ENCODE results near the gene C11orf24. TPM values are rescaled to one million over a fixed set of nuclear protein-coding genes. Genes with fewer than 3 reads are reported as not detected.
A peak's percentile ranks its signal among the peaks of the same experiment; 100 is the strongest.

Gene C11orf24
- total and polyA plus RNA-seq, 9 donors = 14.7 to 47.3 (median 31.8) TPM

DNA sequence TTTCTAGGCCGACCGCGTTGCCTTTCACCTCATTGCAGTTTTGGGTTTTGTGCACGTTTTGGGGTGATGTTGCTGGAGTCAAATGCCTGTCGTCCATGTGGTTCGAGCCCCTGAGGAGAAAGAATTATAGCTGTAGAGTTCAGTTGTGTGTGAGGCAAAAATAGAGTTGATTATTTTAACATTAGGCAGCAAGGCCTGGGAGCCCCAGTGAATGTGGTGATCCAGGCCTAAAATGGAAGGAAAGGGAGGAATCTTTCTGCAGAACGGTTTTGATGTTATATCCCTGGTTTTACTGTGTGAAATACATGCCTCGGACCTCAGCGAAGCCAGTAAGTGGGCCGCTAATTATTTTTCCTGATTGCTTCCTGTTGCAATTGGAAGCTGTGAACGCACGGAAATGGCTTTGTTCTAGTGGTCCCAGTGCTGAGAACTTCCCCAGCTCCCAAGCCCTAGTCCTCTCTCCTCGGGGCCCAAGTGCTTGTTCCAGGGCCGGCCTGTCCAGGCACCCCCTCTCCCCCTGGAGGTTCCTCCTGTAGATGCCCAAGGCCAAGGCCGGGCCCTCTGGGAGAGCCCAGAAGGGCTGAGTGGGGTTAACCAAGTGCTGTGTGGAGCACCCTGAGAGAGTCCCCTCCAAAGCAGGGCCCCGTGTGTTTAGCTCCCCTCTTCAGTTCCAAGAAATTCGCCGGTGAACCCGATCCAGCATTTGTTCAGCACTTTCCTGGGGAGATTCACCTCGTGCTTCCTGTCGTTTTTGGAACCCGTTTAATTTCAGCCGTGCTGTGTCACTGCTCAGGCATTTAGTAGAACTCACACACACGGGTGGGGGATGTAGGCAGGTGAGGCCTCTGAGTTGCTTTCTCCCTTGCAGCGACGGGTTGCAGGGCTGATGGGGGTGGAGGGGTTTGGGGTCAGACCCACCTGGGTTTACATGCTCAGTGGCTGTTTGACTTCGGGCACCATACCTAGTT is 42.7 kb upstream of the C11orf24 start:
- peak in 3 of 5 donors; percentile 27 to 48 (median 43) for DNase-seq
- Histone ChIP-seq H3K27ac (peak overlapping the region; percentile 61 to 70), H3K4me3 (peak overlapping the region; percentile 64), H3K36me3 (no peaks in the 10 kb centered on the region), H3K27me3 (no peaks in the 10 kb centered on the region), H3K9me3 (no peaks in the 10 kb centered on the region), H3K4me1 (ENCODE audit: insufficient read depth) (peaks cover 19% of the 10 kb centered on the region)
- intact Hi-C loops (cut with DNase I) = loop anchor here in 1 of 4 donors (10.0 kb wide), 2 partner anchors 60 to 130 kb away; no protein-coding TSS in a partner anchor
- 7 to 9% (median 8%) methylated on average over 27 of the region's 27 CpGs for WGBS, 3 donors
- TF ChIP-seq EP300 (IDR thresholded peaks at IDR 0.05) (no peak), POLR2A (IDR thresholded peaks at IDR 0.05) (no peak)
- TF ChIP-seq, protein P1, sequence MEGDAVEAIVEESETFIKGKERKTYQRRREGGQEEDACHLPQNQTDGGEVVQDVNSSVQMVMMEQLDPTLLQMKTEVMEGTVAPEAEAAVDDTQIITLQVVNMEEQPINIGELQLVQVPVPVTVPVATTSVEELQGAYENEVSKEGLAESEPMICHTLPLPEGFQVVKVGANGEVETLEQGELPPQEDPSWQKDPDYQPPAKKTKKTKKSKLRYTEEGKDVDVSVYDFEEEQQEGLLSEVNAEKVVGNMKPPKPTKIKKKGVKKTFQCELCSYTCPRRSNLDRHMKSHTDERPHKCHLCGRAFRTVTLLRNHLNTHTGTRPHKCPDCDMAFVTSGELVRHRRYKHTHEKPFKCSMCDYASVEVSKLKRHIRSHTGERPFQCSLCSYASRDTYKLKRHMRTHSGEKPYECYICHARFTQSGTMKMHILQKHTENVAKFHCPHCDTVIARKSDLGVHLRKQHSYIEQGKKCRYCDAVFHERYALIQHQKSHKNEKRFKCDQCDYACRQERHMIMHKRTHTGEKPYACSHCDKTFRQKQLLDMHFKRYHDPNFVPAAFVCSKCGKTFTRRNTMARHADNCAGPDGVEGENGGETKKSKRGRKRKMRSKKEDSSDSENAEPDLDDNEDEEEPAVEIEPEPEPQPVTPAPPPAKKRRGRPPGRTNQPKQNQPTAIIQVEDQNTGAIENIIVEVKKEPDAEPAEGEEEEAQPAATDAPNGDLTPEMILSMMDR (IDR thresholded peaks at IDR 0.05) = no peak

DNA sequence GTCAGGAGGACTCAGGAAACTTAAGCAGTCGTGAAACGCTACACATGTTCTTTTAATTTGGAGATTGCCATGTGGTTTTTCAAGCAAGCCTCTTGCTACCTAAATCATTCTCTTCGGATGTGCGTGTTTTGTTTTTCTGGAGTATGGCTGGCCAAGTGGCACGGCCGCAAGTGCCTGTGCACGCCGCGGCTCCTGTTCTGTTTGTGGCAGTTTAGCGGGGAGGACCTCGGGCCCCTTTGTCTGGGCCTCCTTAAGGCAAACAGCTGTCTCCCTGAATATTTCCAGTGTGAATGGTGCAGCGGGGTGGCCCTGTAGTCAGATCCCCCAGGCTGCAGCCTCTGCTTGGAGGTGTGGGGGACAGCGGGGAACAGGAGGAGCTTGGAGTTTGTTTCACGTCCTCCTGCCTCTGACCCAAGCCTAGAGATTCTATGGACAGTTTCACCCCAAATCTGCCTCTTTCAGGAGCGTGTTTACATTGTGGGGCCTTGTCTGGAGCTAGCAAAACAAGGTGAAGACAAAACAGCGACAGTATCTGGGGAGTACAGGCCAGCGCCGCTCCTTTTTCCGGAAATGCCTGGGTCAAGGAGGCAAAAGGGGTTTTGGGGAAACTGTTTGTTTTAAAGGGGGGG is 41.9 kb upstream of the C11orf24 start:
- WGBS, 3 donors = 4 to 8% (median 5%) methylated on average over 19 of the region's 19 CpGs
- Histone ChIP-seq H3K9me3 (no peaks in the 10 kb centered on the region), H3K4me3 (peak overlapping the region; percentile 64), H3K36me3 (no peaks in the 10 kb centered on the region), H3K27ac (peak overlapping the region; percentile 61 to 70), H3K4me1 (ENCODE audit: insufficient read depth) (peaks cover 19% of the 10 kb centered on the region), H3K27me3 (no peaks in the 10 kb centered on the region)
- intact Hi-C loops (cut with DNase I) = loop anchor here in 1 of 4 donors (10.0 kb wide), 2 partner anchors 61 to 131 kb away; no protein-coding TSS in a partner anchor
- TF ChIP-seq EP300 (IDR thresholded peaks at IDR 0.05) (no peak), POLR2A (IDR thresholded peaks at IDR 0.05) (no peak)
- TF ChIP-seq, protein P1 (IDR thresholded peaks at IDR 0.05) = no peak
- peak in 2 of 5 donors; percentile 25 to 39 for DNase-seq

DNA sequence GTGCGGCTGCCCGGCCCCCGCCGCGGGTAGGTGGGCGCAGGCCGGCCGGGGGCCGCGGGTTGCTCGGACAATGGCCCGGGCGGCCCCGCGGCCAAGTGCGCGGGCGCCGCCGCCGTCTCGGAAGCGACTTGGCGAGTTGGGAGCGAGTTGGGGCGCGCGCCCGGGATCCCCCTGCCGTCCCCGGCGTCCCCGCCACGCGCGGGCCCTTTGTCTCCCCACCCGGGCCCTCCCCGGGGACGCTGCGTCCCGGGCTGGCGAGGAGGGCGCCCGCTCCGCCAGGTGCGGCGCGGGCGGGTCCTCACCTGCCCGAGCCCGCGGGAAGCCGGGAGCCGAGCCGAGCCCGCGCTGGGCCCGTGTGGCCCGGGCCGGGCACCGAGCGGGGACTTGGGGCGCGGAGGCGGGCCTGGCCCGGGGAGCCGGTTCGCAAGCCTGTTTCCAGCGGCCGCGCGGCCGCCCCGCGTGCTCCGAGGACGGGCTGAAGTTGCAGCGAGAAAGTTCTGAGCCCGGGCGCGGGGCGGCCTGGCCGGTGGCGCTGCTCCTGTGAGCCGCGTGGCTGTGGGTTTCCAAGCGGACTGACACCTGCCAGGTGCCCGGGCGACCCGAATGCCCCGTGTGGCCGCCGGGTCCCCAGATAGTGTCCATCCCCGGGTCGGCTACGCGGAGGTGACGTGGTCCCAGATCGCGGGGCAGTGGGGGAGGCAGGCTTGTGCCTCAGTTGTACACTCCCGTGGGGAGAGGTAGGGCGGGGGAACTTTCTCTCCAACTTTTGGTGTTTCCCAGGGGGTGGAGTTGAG is 41.2 kb upstream of the C11orf24 start:
- H3K4me3 ChIP-seq = peak overlapping the region; percentile 64
- intact Hi-C loops (cut with DNase I) = loop anchor here in 1 of 4 donors (10.0 kb wide), 2 partner anchors 62 to 132 kb away; no protein-coding TSS in a partner anchor
- H3K27ac ChIP-seq = peak overlapping the region; percentile 61 to 70
- H3K27me3 ChIP-seq = no peaks in the 10 kb centered on the region
- H3K4me1 ChIP-seq (ENCODE audit: insufficient read depth) = peaks cover 19% of the 10 kb centered on the region
- no peaks in the 10 kb centered on the region for H3K36me3 ChIP-seq
- H3K9me3 ChIP-seq = no peaks in the 10 kb centered on the region
- DNase-seq = peak in 2 of 5 donors; percentile 40 to 57
- WGBS, 3 donors = 1% methylated on average over 44 to 102 of the region's 102 CpGs
- TF ChIP-seq POLR2A (IDR thresholded peaks at IDR 0.05) = no peak
- no peak for TF ChIP-seq EP300 (IDR thresholded peaks at IDR 0.05)
- TF ChIP-seq, protein P1 (IDR thresholded peaks at IDR 0.05) = no peak
